HG03520 (cell line): ENCODE measurements around the gene NCOA7.
A peak's percentile ranks its signal among the peaks of the same experiment; 100 is the strongest.
"Not testable (repeated sequence)": the region's sequence is repeated elsewhere in the genome, so short reads cannot be mapped to it uniquely, and the experiment has no call there.

Experiments used
- ATAC-seq: cut with Tn5 transposase; IDR thresholded peaks from one replicate; pipeline ENCODE4 v1.9.1; 2021; ENCODE audit warnings: mild to moderate bottlenecking, moderate library complexity; ENCODE audit not compliant: unreplicated experiment

NCOA7 gene

GRCh38 chr6:125867483-125867942 lies 76.8 kb downstream of the NCOA7 start:
- ATAC-seq: no peak

GRCh38 chr6:125868252-125868651 lies 77.5 kb downstream of the NCOA7 start:
- no peak for ATAC-seq

GRCh38 chr6:125868678-125869395 lies 78.1 kb downstream of the NCOA7 start:
- no peak for ATAC-seq

GRCh38 chr6:125869427-125869826 lies 78.7 kb downstream of the NCOA7 start:
- ATAC-seq: no peak

GRCh38 chr6:125871365-125871764 lies 80.6 kb downstream of the NCOA7 start:
- ATAC-seq: no peak

- no peak for ATAC-seq
Observed at GRCh38 chr6:125872259-125872921, 81.6 kb downstream of the NCOA7 start.

- no peak for ATAC-seq
Observed at GRCh38 chr6:125882243-125882642, 91.5 kb downstream of the NCOA7 start.

- no peak for ATAC-seq
Observed at GRCh38 chr6:125884634-125885371, 94.0 kb downstream of the NCOA7 start.

- ATAC-seq: no peak
Observed at GRCh38 chr6:125886021-125886420, 95.3 kb downstream of the NCOA7 start.

GRCh38 chr6:125886914-125887313 lies 96.2 kb downstream of the NCOA7 start:
- ATAC-seq: no peak

GRCh38 chr6:125887372-125887771 lies 96.6 kb downstream of the NCOA7 start:
- no peak for ATAC-seq

GRCh38 chr6:125888989-125889656 lies 98.4 kb downstream of the NCOA7 start:
- ATAC-seq: no peak

- ATAC-seq: no peak
Observed at GRCh38 chr6:125899726-125900182, 109.0 kb downstream of the NCOA7 start.

- ATAC-seq: peak; percentile 84
Observed at GRCh38 chr6:125904871-125905270, 114.1 kb downstream of the NCOA7 start.

GRCh38 chr6:125906158-125906998 lies 115.6 kb downstream of the NCOA7 start:
- ATAC-seq: no peak

GRCh38 chr6:125910527-125910926 lies 119.8 kb downstream of the NCOA7 start:
- peak; percentile 99 for ATAC-seq

- ATAC-seq: not testable (repeated sequence)
Observed at GRCh38 chr6:125911051-125911451, 120.3 kb downstream of the NCOA7 start.

- ATAC-seq: not testable (repeated sequence)
Observed at GRCh38 chr6:125912430-125912829, 121.7 kb downstream of the NCOA7 start.

GRCh38 chr6:125913145-125913544 lies 122.4 kb downstream of the NCOA7 start:
- ATAC-seq: no peak

- ATAC-seq: no peak
Observed at GRCh38 chr6:125913864-125914351, 123.1 kb downstream of the NCOA7 start.
